Activated T-cell treated with anti-CD3 and anti-CD28 coated beads for 24 hours (primary cell): ENCODE data around the gene PPIB.

Source experiments
- DNase-seq: peaks from one replicate; pipeline ENCODE4 v3.0.0-alpha.2; 2020; ENCODE audit warnings: low read depth

PPIB gene

DNA sequence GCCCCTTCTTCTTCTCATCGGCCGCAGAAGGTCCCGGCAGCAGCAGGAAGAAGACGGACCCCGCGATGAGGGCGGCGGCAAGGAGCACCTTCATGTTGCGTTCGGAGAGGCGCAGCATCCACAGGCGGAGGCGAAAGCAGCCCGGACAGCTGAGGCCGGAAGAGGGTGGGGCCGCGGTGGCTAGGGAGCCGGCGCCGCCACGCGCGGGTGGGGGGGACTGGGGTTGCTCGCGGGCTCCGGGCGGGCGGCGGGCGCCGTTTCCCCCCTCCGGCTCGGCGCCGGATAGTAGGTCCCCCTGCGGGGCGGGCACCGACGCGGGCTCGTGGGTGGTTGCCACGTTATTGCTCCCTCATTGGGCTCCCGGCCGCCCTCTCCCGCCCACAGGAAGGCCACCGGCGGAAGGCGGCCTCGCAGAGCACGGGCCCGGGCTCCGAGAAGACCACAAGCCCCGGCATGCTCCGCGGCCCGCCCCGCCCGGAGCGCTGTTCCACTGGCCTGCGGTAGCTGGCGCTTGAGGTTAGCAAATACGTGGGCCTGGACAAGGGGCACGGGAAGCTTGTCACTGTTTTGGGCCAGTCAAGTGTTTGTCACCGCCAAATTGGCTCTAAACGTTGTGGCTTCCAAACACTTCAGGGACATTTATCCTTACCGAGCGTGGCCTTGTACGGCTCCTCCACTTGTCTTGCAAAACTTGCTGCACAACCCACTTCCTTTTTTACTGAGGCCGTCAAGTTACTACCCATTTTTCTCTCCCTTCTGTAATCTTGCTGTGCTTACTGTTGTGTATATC lies at the start of gene PPIB:
Gene PPIB, minus strand, starts transcription at position 154 of the 790 bp plus-strand sequence. Its CDS starts 36 bp downstream, at position 118.
- DNase-seq, result peak; percentile 96

GRCh38 chr15:64211696-64212095 lies 48.9 kb upstream of the PPIB start:
- DNase-seq, result no peak

- DNase-seq, result no peak
Measured at GRCh38 chr15:64210371-64210770, 47.5 kb upstream of the PPIB start.

DNA sequence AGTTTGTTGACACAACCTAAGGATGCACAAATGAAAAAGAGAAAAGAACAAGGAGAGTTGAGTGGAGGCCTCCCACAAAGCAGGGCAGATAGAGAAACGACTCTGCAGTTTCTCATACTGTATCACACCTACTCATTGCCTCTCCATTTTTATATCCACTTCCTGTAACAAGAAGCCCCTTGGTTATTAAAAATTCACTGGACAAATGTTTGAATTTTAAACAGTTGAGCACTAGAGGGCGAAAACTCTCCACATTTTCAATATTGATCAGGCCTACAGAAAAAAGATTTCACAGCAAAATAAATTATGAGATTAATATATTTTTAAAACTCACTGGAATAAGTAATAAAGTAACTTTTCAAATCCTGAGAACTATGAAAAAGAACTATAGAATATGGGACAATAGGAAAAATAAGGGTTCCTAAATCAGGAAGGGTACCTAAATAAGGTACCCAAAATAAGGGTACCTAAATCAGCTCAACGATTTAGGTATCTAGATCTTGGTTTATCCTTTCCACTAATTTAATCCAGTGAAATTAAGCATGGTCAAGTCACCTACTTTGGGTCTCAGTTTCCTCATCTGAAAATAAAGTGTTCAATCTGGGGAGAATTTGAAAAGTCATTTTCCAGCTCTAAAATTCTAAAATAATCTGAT lies 47.0 kb upstream of the PPIB start:
- DNase-seq, result no peak

DNA sequence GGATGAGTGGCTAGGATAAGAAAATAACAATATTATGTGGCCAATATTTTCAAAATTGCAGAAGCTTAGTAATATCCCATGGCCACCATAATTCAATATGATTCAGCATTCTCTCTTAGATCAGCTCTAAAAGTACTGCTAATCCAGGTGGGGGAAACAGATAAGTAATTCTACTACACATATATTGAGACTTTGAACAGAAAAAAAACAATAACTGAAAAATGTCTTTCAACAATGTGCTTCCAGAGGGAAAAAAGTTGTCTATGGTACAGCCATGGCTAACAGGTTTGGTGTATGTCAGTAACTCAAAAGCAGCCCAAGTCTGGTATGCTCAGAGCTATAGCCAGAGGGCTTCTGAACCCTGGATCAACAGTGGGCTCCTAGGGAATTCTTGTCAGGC lies 42.4 kb upstream of the PPIB start:
- no peak for DNase-seq

DNA sequence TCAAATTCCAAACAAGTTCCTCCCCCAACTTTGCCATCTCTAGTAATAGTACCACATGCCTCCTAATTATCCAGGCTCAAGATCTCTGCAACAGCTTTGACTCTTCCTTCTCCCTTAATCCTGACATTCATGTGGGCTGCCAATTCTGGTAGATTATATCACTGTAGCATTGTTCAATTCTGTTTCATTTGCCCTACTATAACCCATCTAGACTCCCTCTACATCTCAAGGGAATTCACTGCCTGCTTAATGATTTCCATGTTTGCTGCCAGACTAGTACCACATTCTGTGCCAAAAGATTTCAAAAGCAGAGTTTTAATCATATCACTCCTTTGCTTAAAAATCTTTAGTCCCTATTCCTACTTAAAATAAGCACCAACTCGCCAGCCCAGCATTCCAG lies 34.6 kb upstream of the PPIB start:
- no peak for DNase-seq

GRCh38 chr15:64193971-64194370 lies 31.1 kb upstream of the PPIB start:
- DNase-seq, result no peak

DNA sequence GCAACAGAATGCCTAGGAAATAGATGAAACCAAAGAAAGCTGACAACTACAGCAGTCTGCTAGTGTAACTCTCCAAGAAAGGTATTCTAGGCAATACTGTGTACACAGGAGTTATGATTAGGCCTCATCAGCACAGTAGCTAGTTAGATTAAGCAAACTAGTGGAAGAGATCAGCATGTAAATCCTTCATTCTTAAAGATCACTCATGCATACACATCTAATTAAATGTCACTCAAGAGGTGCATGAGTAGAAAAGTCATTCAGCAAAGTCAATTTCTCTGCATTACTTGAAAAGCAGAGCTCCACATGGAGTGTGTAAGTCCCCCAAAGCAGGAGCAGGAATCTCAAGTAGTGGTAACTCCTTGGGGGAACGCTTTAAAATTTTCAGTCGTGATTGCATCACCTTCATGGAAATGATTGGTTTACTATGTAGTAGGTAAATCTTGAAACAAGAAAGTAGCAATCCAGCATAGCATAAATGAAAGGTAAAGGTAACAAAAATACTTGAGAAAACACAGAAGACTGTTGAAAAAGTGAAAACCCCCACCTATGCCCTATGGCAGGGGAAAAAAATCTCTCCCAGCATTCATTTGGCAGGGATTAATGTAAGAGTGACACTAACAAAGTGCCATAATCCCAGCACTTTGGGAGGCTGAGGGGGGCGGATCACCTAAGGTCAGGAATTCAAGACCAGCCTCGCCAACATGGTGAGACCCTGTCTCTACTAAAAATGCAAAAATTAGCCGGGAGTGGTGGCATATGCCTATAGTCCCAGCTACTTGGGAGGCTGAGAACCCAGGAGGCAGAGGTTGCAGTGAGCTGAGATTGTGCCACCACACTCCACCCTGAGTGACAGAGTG lies 29.4 kb upstream of the PPIB start:
- DNase-seq, result no peak

DNA sequence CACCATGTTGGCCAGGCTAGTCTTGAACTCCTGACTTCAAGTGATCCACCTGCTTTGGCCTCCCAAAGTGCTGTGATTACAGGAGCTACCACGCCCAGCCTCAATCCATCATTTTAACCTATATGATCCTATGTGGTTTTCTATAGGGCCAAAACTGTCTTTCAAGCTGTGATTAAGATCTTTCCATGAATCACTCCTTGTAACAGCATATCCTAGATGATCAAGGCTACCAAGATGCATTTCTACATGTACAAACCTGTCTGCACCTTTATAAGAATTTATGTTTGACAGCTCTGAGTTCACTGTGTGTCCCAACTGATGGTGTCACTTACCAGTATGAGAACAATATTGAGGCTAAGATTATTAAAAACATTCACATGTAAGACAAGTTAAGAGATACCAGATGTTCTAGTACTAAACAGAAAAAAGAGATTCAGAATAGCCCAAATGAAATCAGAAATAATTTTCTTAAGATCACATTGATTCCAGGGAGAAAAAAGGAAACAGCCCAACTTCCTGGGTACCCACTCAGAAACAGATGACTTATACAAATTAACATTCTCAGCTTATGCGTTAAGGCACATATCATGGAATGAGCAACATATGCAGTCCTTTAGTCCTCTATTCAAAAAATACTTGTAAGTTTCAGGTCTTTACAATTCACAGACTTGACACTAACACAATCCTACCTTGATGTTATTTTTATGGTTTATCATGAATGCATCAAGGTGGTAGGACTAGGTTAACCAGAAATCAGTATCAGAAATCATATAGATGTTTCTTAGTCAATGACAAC lies 24.8 kb upstream of the PPIB start:
- no peak for DNase-seq

- DNase-seq, result no peak
Measured at GRCh38 chr15:64185146-64185911, 22.5 kb upstream of the PPIB start.

DNA sequence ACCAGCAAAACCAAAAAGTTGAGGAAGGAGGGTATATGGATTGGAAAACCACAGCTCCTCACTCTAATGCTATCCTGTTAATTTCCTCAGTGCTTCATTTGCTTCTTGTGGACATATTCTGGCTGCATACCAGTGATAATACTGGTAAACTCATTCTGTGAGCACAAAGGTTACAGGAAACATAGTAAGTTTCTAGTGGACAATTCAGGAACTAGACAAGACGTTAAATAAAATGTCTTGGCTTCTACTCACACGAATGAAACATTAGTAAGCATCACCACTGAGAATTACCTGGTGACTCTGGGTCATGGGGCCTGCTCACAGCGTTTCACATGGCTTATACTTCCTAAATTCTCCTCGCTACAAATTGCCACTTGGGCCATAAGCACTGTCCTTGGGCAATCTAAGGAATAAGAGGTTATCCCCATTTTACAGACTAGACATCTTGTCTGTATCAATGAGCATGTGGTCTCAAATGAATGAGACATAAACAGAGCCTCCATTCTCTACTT lies 20.1 kb upstream of the PPIB start:
- DNase-seq, result no peak

- DNase-seq, result no peak
Measured at GRCh38 chr15:64180235-64180824, 17.5 kb upstream of the PPIB start.

DNA sequence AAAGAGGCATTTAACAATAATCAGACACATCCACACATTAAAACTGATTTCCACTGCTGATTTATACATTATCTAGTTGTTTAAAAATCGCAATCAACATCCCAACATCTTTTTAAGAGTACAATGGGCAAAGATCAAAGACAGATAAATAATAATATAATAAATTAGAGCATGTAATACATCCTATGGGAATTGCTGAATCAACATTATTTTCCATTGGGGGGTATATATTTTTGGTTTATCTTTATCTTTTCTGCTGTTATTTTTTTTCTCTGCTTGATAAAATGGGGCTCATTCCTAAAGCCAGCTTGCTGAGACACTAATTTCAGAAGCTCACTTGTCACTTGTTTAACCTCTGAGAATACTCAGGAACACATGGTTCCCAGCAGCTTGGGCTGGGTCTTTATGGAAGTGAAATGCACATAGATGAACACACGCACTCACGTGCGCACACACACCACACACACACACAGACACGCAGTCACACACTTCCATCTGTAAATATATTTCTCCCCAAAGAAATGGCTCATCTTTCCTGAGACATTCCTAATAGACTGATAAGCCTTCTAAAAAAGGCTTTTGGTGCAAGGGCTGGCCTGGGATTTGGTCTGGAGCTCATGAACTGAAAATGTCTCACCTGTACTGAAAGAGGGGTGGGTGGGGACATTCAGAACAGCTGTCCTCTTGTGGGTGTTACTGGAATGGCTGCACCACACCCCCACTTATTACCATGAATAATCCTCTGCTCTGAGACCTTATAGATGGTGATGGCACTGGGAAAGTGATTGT lies 3.5 kb upstream of the PPIB start:
- no peak for DNase-seq

GRCh38 chr15:64164436-64164835 lies 1.6 kb upstream of the PPIB start:
- no peak for DNase-seq

DNA sequence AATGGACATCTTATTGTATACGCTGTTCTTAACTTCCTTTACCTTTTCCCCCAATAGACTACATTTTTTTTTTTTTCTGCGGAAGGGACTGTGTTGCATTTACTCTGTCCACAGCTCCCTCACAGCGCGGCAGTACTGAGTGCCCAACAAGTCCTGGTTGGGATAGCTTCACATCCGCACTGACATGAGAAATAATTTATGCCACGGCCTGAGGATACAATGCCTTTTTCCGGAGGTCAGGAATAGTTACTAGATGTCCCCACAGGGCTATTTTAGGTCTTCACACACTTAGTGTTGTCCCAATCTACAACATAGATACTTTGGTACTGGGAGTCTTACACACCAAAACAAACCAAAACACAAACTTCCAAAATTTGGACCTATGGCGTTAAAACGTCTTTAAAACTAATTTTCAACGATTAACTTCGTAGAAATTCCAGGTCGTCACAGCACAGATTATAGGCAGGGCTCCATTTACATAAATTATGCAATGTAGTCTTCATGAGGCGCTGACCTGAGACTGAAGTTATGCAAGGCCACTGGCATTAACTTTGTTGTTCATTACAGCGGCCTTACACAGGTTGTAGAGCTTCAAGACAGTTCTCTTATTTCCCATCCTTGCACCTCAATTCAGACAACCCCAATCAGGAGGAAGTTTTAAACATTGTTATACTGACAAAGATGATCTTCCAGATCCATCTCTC lies 989 bp upstream of the PPIB start:
- no peak for DNase-seq

- DNase-seq, result no peak
Measured at GRCh38 chr15:64162478-64162868, 349 bp downstream of the PPIB start.

DNA sequence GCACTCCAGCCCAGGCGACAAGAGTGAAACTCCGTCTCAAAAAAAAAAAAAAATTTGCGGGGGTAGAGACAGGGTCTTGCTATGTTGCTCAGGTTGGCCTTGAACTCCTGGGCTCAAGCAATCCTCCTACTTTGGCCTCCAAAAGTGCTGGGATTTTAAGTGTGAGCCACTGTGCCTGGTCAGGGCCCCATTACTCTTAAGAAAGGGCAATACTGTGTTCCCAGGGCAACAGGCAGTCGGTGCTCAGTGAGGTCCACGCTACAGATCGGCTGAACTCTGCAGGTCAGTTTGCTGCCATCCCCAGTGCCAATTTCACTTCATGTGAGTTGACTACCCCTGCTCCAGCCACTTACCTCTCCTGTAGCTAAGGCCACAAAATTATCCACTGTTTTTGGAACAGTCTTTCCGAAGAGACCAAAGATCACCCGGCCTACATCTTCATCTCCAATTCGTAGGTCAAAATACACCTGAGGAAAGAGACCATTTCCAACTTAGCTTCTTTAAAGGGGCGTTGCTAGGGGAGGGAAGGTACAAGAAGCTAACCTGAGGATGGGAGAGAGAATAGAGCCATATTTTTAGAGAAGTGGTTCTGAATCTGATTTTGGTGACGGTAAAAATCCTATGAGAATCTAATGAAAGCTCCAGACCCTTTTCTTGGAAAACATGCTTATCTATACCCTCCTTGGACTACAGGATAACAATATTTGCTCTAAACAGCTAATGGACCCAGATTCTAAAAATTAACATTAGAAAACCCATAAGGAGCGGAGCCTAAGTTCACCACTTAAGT lies 939 bp downstream of the PPIB start:
- no peak for DNase-seq
